K562 (cell line): ENCODE results near the gene EXTL1. TPM values are rescaled to one million over a fixed set of nuclear protein-coding genes. Genes with fewer than 3 reads are reported as not detected.

ENCODE experiments used
- ATAC-seq: fragments of 200-7000 bp; cut with Tn5 transposase; 3 replicates; pipeline ENCODE4 v1.9.1; 2020; ENCODE audit warnings: moderate library complexity
- BruUV-seq: library from RNA; stranded (reverse); fragments of 400-500 nt; replicated peaks from 2 replicates; lab custom pipeline; 2021; lab: Mats Ljungman, UMichigan
- CTCF ChIA-PET: fragments of 300-600 bp; formaldehyde crosslinking; extraction: SDS; loops from one replicate; lab custom pipeline; 2021; ENCODE audit warnings: low intra/inter-chr PET ratio; lab: Yijun Ruan, JAX
- POLR2A ChIA-PET: fragments of 300-600, 350-650 bp; sonication (Branson Sonifier 250); formaldehyde crosslinking; extraction: SDS; loops from one replicate; lab custom pipeline; 2021; ENCODE audit warnings: antibody characterized with exemption, inconsistent platforms; lab: Yijun Ruan, JAX
- DNase-seq, 4 experiments: peaks; one replicate each; pipeline versions ENCODE4 v3.0.0 to v3.0.0-alpha.2; 2011 to 2018; ENCODE audit warnings: low spot score in 3 of 4, mixed read lengths in 3 of 4; ENCODE audit errors: extremely low read depth in 1 of 4
- FAIRE-seq: peaks from 2 replicates; lab custom pipeline; 2011; peaks lifted over from hg19 to GRCh38; lab: Jason Lieb, UNC
- H2AFZ ChIP-seq: 2 replicates; pipeline ENCODE4 v1.6.0; 2011; ENCODE audit warnings: low read depth, low read length, control low read depth, inconsistent platforms
- H3K27ac ChIP-seq: fragments of 200-600 bp; 3 replicates; pipeline ENCODE4 v1.8.0; 2011; ENCODE audit warnings: low read depth, mild to moderate bottlenecking, control low read depth, inconsistent platforms, low read length, moderate library complexity, mixed read lengths; ENCODE audit errors: extremely low read depth
- H3K27me3 ChIP-seq, 2 experiments: fragments of 300-600 bp in 1 of 2; 2 replicates in 1 of 2; 3 replicates in 1 of 2; pipeline versions ENCODE4 v1.6.0 to v1.8.0; 2011; ENCODE audit warnings: inconsistent platforms in 2 of 2, low read length in 2 of 2, mild to moderate bottlenecking in 1 of 2, mixed read lengths in 1 of 2, moderate library complexity in 1 of 2; ENCODE audit not compliant: control insufficient read depth in 2 of 2, insufficient read depth in 2 of 2
- H3K36me3 ChIP-seq: fragments of 300-600 bp; 3 replicates; pipeline ENCODE4 v1.8.0; 2011; ENCODE audit warnings: mild to moderate bottlenecking, low read length, inconsistent platforms; ENCODE audit not compliant: control insufficient read depth, insufficient read depth
- H3K4me1 ChIP-seq, 2 experiments: fragments of 200-600 bp in 1 of 2; replicated peaks in 1 of 2; 2 replicates in 1 of 2; 3 replicates in 1 of 2; pipeline versions ENCODE4 v1.5.1 to v1.8.0; 2011; ENCODE audit warnings: inconsistent platforms in 2 of 2, low read length in 2 of 2, mild to moderate bottlenecking in 1 of 2, mixed read lengths in 1 of 2, moderate library complexity in 1 of 2; ENCODE audit not compliant: control insufficient read depth in 2 of 2, insufficient read depth in 2 of 2
- H3K4me2 ChIP-seq: 2 replicates; pipeline ENCODE4 v1.6.1; 2011; ENCODE audit warnings: low read length, control low read depth, inconsistent platforms, mixed read lengths; ENCODE audit not compliant: insufficient read depth
- H3K4me3 ChIP-seq: fragments of 200-600 bp; sonication (generic), shearing (Covaris generic); 2 replicates; pipeline ENCODE4 v1.5.1; 2016; ENCODE audit warnings: control low read depth, inconsistent platforms
- H3K79me2 ChIP-seq: fragments of 200-600 bp; 3 replicates; pipeline ENCODE4 v1.8.0; 2011; ENCODE audit warnings: low read length, inconsistent platforms; ENCODE audit not compliant: control insufficient read depth, insufficient read depth
- H3K9ac ChIP-seq, 2 experiments: 2 replicates each; pipeline versions ENCODE4 v1.6.0 to v1.6.1; 2011; ENCODE audit warnings: low read depth in 2 of 2, low read length in 2 of 2, control low read depth in 1 of 2, inconsistent platforms in 1 of 2, mild to moderate bottlenecking in 1 of 2, mixed read lengths in 1 of 2; ENCODE audit not compliant: insufficient read depth in 1 of 2
- H3K9me1 ChIP-seq: one replicate; pipeline ENCODE4 v1.6.0; 2011; ENCODE audit warnings: inconsistent platforms, mild to moderate bottlenecking, low read length, moderate library complexity; ENCODE audit not compliant: control insufficient read depth, insufficient read depth
- H3K9me3 ChIP-seq: replicated peaks from 2 replicates; pipeline ENCODE4 v1.5.1; 2011; ENCODE audit warnings: low read depth, low read length, inconsistent platforms; ENCODE audit not compliant: control insufficient read depth, insufficient read depth
- H4K20me1 ChIP-seq: replicated peaks from 2 replicates; pipeline ENCODE4 v1.6.1; 2011; ENCODE audit warnings: low read length, inconsistent platforms, mixed read lengths; ENCODE audit not compliant: control insufficient read depth, insufficient read depth
- BCOR ChIP-seq: fragments of 450-650 bp; IDR thresholded peaks from 2 replicates; pipeline ENCODE4 v1.6.1; 2016
- CBFA2T3 ChIP-seq: fragments of 450-650 bp; IDR thresholded peaks from 2 replicates; pipeline ENCODE4 v1.6.1; 2017
- HDAC1 ChIP-seq, 2 experiments: fragments of 450-650 bp; IDR thresholded peaks; 2 replicates each; pipeline ENCODE4 v1.6.1; 2016 to 2017; ENCODE audit warnings: inconsistent platforms in 1 of 2, mild to moderate bottlenecking in 1 of 2, moderate library complexity in 1 of 2
- HIVEP1 ChIP-seq: fragments of 250-450 bp; sonication (Bioruptor Pico); IDR thresholded peaks from 2 replicates; pipeline ENCODE4 v1.4.0; 2020; ENCODE audit warnings: mild to moderate bottlenecking
- KDM1A ChIP-seq, 2 experiments: fragments of 450-650 bp; IDR thresholded peaks; 2 replicates each; pipeline ENCODE4 v1.6.1; 2016; ENCODE audit warnings: mild to moderate bottlenecking in 2 of 2
- TCF7L2 ChIP-seq: fragments of 150-350 bp; IDR thresholded peaks from 2 replicates; pipeline ENCODE4 v1.6.1; 2016; ENCODE audit warnings: low read depth, mild to moderate bottlenecking, low read length, moderate library complexity
- TFAP4 ChIP-seq: sonication (generic); formaldehyde crosslinking; IDR thresholded peaks from 2 replicates; pipeline ENCODE4 v1.8.0; 2022; ENCODE audit warnings: missing genetic modification reagents, mild to moderate bottlenecking, moderate library complexity, borderline replicate concordance
- TRIM24 ChIP-seq, 2 experiments: fragments of 450-650 bp; IDR thresholded peaks; 2 replicates each; pipeline ENCODE4 v1.6.1; 2016
- ZNF436 ChIP-seq: fragments of 250-450, 450-650 bp; sonication (Bioruptor Pico); formaldehyde crosslinking; IDR thresholded peaks from 2 replicates; pipeline ENCODE4 v1.7.0; 2020; ENCODE audit warnings: mild to moderate bottlenecking
- WGBS: fragments of 100-300 bp; shearing (Covaris generic); methylation state at CpG from one replicate; pipeline ENCODE4 v1.1.6; 2016; ENCODE audit warnings: low coverage, mixed read lengths; ENCODE audit not compliant: insufficient coverage; ENCODE audit errors: missing lambda C conversion rate; 5-methylcytosine and 5-hydroxymethylcytosine counted together
- in situ Hi-C: fragments of 300-500 bp; cut with MboI; formaldehyde crosslinking; loops from 4 replicates; pipeline ENCODE4 v1.15.0; 2018; ENCODE audit warnings: inconsistent platforms, mixed read lengths
- intact Hi-C: fragments of 100-400 bp; cut with micrococcal nuclease; formaldehyde crosslinking; loops from 2 replicates; pipeline ENCODE4 v1.14.2; 2022
- polyA plus RNA-seq, 8 experiments: library from polyadenylated mRNA; depleted of rRNA in 4 of 8; stranded (reverse) in 5 of 8; unstranded in 3 of 8; fragments of >200 nt; fragmentation: Nextera tagmentation in 2 of 8; fragmentation: Illumina TruSeq in 1 of 8; extraction: Ambion mirVana in 2 of 8; extraction: Trizol in 1 of 8; gene quantifications; 2 replicates each; pipeline versions ENCODE4 v1.2.1 to v1.2.3, GENCODE V29; 2011 to 2014; ENCODE audit warnings: inconsistent platforms in 1 of 8, missing spikeins in 1 of 8
- total RNA-seq, 7 experiments: library from RNA; depleted of rRNA in 6 of 7; stranded (reverse); fragments of >200 nt in 6 of 7; fragmentation: Illumina TruSeq in 2 of 7; extraction: Trizol in 2 of 7; gene quantifications; 2 replicates each; pipeline versions ENCODE4 v1.2.1 to v1.2.3, GENCODE V29; 2011 to 2021; ENCODE audit warnings: low replicate concordance in 1 of 7

Gene EXTL1
- total and polyA plus RNA-seq, 9 of the 15 experiments (the other 6 are each of a cell fraction or from before 2014, with no cell fraction given) = 0.04 to 0.23 (median 0.08) TPM; not detected in 3

DNA sequence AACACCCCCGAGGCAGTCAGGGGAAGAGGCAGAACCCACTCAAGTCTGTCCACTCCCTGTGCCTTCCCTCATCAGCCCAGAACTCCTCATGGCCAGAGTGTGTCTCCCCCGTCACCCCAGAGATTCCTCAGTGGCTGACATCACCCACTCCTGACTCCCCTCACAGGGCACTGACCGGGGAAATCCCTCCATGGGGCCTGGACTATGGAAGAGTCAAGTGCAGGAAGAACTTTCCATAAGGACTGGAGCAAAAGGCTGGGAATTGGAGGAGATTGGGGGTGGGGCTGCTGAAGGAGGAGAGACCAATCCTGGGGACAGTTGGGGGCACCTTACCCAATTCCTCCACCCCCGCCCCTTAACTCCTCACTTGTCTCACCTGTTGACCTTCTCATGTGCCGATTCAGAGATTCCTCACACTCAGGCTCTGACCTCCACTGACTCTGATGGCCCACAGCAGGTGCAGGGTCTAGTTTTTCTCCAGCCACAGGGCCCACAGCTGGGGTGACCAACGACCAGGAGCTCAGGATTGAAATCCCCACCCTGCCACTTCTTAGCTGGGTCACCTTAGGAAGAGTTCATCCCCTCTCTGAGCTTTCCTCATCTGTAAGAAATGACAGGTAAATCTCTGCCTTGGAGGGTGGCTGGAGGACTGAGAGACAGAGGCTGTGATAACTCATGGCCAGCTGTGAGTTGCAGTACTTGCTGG is 481 bp upstream of the EXTL1 start:
- no peak overlapping the region for H3K4me3 ChIP-seq
- H3K36me3 ChIP-seq = no peaks in the 10 kb centered on the region
- no peaks in the 10 kb centered on the region for H3K27me3 ChIP-seq
- H3K9ac ChIP-seq = peak overlapping the region in 1 of 2 experiments; percentile 57; a peak in 2 of 4 replicates
- ChIA-PET POLR2A (interaction anchor here (0.7 to 1.9 kb wide), 7 partner anchors 8 to 168 kb away, joined by 3 to 9 read pairs (median 3); no protein-coding TSS in a partner anchor), CTCF (no interaction called here)
- TF ChIP-seq CBFA2T3 (0 out of 2 replicates have a peak, but pooled peaks have one; percentile 6), ZNF436 (CRISPR knock-in tag) (no peak), TRIM24 (IDR thresholded peaks at IDR 0.05) (no peak), HDAC1 (IDR thresholded peaks at IDR 0.05) (peak in 1 of 2 experiments; percentile 46; a peak in 1 of 4 replicates), TCF7L2 (no peak), TFAP4 (0 out of 2 replicates have a peak, but pooled peaks have one; percentile 14), HIVEP1 (no peak), BCOR (peak; percentile 61; the same call in 1 of the 2 replicates), KDM1A (IDR thresholded peaks at IDR 0.05) (peak; percentile 66 to 67; a peak in 3 of 4 replicates)
- H4K20me1 ChIP-seq = no peaks in the 10 kb centered on the region
- peaks cover 13 to 34% of the 10 kb centered on the region in 2 experiments for H3K4me1 ChIP-seq
- H3K27ac ChIP-seq = no peak overlapping the region
- intact Hi-C loops (no loop called here), in situ Hi-C loops (no loop called here)
- H3K9me3 ChIP-seq = no peaks in the 10 kb centered on the region
- DNase-seq (no peak), ATAC-seq (no peak), FAIRE-seq (no peak)
- no peaks in the 10 kb centered on the region for H3K79me2 ChIP-seq
- BruUV-seq = no TSS peak
- H2AFZ ChIP-seq = no peak overlapping the region
- no peaks in the 10 kb centered on the region for H3K9me1 ChIP-seq
- WGBS = 49% methylated on average over 6 of the region's 6 CpGs
- no peak overlapping the region for H3K4me2 ChIP-seq
